ENCODE data around the gene TRMT2A. TPM values are rescaled to one million over a fixed set of nuclear protein-coding genes. Genes with fewer than 3 reads are reported as not detected.

Gene TRMT2A
- total and polyA plus RNA-seq, 5 experiments from 2014 or later, result 24.8 to 123 (median 36.8) TPM

DNA sequence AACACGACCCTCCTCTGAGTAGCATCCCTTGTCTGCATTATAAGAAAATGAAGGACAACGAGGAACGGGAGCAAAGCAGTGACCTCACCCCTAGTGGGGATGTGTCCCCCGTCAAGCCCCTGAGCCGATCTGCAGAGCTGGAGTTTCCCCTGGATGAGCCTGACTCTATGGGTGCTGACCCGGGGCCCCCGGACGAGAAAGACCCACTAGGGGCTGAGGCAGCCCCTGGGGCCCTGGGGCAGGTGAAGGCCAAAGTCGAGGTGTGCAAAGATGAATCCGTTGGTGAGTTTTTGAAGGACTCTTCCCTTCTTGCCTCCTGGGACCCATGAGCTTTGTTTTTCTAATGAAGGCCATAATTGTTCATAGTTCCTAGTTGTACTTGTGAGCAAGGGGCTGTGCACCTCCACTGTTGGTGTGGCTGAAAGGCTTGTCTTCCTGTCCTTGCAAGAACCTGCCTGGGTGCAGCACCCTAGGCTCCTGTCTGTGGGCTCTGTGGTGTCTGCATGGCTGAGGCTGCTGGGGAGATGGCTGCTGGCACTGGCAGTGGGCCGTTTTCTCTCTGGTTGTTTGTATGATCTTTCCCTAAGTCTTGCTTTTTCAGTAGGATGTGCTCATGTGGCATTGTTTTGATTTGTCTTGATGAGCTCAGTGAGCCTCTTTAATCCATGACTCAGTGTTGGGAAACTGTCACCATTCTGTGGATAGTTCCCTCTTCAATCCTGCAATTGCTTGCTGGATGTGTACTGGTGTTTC, 26.9 kb downstream of the TRMT2A start:
- no peak for ATAC-seq
- DNase-seq, result no peak
- Mint-ChIP-seq H3K4me1 (peaks cover 13 to 70% (median 54%) of the 10 kb centered on the region in 4 donors), H3K27me3 (no peaks in the 10 kb centered on the region), H3K27ac (peak overlapping the region; percentile 31 to 95 (median 84)), H3K9me3 (no peaks in the 10 kb centered on the region), H3K4me3 (peak overlapping the region in 6 of 10 donors; percentile 25 to 60 (median 48)), H3K36me3 (peaks cover 10 to 91% (median 27%) of the 10 kb centered on the region in 3 donors)
- POLR2A ChIA-PET, result interaction anchor here (0.6 to 2.3 kb wide), 4 partner anchors 9 to 69 kb away, joined by 3 to 10 read pairs (median 4); partner anchors contain the start of genes RANBP1, TANGO2 and TRMT2A

DNA sequence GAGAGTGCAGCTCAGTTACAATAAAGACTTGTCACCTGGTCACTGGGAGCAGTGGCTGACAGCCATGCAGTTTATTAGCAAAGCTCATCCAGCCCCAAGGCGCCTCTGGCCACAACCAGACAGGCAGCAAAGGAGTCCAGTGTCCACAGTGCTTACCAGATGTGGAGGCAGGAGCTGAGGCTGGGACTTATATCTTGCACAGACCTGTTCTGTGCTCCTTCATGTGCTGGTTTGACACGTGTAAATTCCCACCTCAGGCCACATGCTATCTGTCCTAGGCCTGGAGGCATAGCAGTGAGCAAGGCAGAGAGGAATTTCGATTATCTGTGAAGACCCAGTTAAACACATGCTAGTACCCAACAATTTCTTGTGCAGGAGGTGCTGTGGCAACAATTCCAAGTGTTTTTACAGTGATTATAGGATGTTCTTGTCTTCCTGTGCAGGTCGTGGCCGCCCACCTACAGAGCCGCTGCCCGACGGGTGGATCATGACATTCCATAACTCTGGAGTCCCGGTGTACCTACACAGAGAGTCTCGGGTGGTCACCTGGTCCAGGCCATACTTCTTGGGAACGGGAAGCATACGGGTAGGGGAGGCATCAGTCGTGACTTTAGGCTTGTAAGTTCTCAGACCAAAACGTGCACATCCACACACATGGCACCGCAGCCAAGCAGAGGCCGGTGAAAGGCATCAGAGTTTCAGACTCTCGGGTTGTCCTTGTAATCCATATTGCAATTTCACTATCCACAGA, 27.6 kb downstream of the TRMT2A start:
- H3K27ac Mint-ChIP-seq, result peak overlapping the region in 8 of 10 donors; percentile 17 to 90 (median 60)
- H3K27me3 Mint-ChIP-seq, result no peaks in the 10 kb centered on the region
- DNase-seq (no peak), ATAC-seq (no peak)
- peaks cover 16 to 75% (median 60%) of the 10 kb centered on the region in 4 donors for H3K4me1 Mint-ChIP-seq
- peaks cover 10 to 89% (median 26%) of the 10 kb centered on the region in 3 donors for H3K36me3 Mint-ChIP-seq
- H3K4me3 Mint-ChIP-seq, result peak overlapping the region in 2 of 10 donors; percentile 48 to 55
- POLR2A ChIA-PET, result interaction anchor here (0.6 to 1.8 kb wide), 2 partner anchors 8 to 68 kb away, joined by 3 to 5 read pairs; partner anchors contain the start of gene TANGO2
- H3K9me3 Mint-ChIP-seq, result no peaks in the 10 kb centered on the region

DNA sequence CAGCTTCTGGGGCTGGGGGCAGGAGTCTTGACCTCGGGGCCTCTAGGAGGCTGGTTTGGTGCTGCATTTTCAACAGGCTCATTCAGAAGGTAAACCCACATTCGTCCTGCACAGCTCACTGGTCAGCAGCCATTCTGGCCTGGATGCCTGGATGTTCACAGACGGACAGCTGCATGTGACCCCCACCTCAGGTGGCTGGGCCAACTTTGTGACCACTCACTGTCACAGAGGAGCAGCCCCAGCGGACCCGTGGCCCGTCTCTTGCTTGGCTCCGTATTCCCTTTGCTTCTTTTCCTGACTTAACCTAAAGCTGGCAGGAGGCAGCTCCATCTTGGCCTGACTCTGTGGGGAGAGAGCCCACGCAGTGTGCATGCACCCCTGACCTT, 28.8 kb downstream of the TRMT2A start:
- Mint-ChIP-seq H3K27me3 (no peaks in the 10 kb centered on the region), H3K4me1 (peaks cover 26 to 75% (median 67%) of the 10 kb centered on the region in 4 donors), H3K9me3 (no peaks in the 10 kb centered on the region), H3K36me3 (peaks cover 10 to 82% (median 24%) of the 10 kb centered on the region in 3 donors), H3K4me3 (peak overlapping the region in 1 of 10 donors; percentile 78), H3K27ac (peak overlapping the region in 1 of 10 donors; percentile 15)
- POLR2A ChIA-PET, result interaction anchor here (0.6 kb wide), 1 partner anchor 14 kb away, joined by 3 read pairs; no protein-coding TSS in a partner anchor
- ATAC-seq (no peak), DNase-seq (no peak)

DNA sequence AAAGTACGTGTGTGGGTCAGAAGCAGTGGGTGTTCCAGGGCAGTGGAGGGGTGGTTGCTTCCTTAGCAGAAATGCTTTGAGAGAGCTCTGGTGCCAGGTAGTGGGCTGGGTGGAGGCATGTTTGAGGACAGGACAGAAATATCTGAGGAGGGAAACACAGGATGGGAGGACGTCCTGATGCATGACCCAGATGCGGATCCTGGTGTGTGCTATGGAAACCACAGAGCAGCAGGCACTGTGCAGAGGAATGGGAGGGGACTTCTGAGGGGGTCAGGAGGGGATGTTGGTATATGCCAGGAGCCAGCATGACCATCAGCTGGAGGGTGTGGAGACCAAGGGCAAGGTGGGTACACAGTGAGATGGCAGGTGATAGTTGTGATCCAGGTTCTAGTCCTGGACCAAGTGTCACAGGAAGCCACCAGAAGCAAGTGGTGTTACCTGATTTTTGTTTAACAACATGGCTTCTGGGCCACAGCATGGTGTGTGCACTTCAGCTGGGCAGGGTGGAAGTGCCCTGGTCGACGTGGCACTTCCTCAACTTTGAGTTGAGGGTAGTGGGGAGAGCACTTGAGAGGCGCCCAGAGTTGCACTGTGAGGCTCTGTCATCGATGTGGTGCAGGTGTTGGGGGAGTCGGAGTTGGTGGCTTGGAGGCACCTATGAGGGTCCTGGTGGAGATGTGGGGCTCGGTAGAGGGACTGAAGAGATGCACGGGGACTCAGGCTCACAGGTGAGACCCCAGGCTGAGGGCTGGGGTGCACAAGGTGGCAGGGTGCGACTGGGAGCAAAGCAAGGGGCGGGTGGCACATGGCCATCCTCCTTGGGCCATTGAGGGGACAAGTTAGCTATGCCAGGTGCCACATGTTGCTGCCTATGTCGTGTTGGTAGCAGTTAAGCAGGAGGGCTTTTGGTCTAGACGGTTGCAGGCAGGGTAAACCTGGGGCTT, 29.4 kb downstream of the TRMT2A start:
- peaks cover 10 to 75% (median 24%) of the 10 kb centered on the region in 3 donors for H3K36me3 Mint-ChIP-seq
- H3K27ac Mint-ChIP-seq, result peak overlapping the region in 8 of 10 donors; percentile 63 to 85 (median 77)
- no peaks in the 10 kb centered on the region for H3K9me3 Mint-ChIP-seq
- DNase-seq, result no peak
- H3K4me3 Mint-ChIP-seq, result peak overlapping the region in 6 of 10 donors; percentile 11 to 78 (median 45)
- peaks cover 29 to 80% (median 72%) of the 10 kb centered on the region in 4 donors for H3K4me1 Mint-ChIP-seq
- no peak for ATAC-seq
- no peaks in the 10 kb centered on the region for H3K27me3 Mint-ChIP-seq
- POLR2A ChIA-PET, result interaction anchor here (0.6 kb wide), 1 partner anchor 14 kb away, joined by 3 read pairs; no protein-coding TSS in a partner anchor

DNA sequence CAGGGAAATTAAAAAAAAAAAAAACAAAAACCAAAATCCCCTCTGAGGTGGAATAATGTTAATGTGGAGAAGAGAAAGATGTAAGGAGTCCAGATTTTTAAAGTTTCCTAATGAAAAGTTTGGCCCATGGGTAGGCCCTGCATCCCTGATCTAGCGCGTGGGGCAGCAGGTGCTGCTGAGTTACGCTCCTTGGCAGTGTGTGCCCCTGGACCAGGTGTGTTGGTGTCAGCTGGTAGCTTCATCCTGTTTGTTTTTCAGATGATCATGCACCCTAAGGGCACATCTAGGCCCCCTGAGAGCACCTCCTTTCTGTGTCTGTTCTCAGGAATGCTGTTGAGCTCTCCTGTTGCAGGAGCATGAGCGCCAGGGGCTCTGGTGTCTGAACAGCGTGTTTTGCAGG, 30.3 kb downstream of the TRMT2A start:
- POLR2A ChIA-PET, result no interaction called here
- H3K4me3 Mint-ChIP-seq, result peak overlapping the region in 2 of 10 donors; percentile 54 to 78

DNA sequence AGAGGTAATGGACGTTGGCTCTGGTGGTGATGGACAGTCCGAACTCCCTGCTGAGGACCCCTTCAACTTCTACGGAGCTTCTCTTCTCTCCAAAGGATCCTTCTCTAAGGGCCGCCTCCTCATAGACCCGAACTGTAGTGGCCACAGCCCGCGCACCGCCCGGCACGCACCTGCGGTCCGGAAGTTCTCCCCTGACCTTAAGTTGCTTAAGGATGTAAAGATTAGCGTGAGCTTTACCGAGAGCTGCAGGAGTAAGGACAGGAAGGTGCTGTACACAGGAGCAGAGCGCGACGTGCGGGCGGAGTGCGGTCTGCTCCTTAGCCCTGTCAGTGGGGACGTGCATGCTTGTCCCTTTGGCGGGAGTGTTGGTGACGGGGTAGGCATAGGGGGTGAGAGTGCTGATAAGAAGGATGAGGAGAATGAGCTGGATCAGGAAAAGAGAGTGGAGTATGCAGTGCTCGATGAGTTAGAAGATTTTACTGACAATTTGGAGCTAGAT, 30.9 kb downstream of the TRMT2A start:
- POLR2A ChIA-PET, result interaction anchor here (0.7 kb wide), 1 partner anchor 127 kb away, joined by 3 read pairs; no protein-coding TSS in a partner anchor
- Mint-ChIP-seq H3K27me3 (no peaks in the 10 kb centered on the region), H3K4me1 (peaks cover 34 to 80% (median 73%) of the 10 kb centered on the region in 4 donors), H3K36me3 (peaks cover 8 to 60% (median 21%) of the 10 kb centered on the region in 3 donors), H3K9me3 (no peaks in the 10 kb centered on the region), H3K27ac (peak overlapping the region in 4 of 10 donors; percentile 6 to 74 (median 42)), H3K4me3 (no peak overlapping the region)
- ATAC-seq (no peak), DNase-seq (no peak)

More for the DNA sequence above, 30.3 kb downstream of the TRMT2A start:
- ATAC-seq (no peak), DNase-seq (no peak)
- Mint-ChIP-seq H3K27me3 (no peaks in the 10 kb centered on the region), H3K9me3 (no peaks in the 10 kb centered on the region), H3K27ac (peak overlapping the region in 3 of 10 donors; percentile 6 to 85 (median 76)), H3K36me3 (peaks cover 10 to 67% (median 24%) of the 10 kb centered on the region in 3 donors), H3K4me1 (peaks cover 31 to 80% (median 73%) of the 10 kb centered on the region in 4 donors)

DNA sequence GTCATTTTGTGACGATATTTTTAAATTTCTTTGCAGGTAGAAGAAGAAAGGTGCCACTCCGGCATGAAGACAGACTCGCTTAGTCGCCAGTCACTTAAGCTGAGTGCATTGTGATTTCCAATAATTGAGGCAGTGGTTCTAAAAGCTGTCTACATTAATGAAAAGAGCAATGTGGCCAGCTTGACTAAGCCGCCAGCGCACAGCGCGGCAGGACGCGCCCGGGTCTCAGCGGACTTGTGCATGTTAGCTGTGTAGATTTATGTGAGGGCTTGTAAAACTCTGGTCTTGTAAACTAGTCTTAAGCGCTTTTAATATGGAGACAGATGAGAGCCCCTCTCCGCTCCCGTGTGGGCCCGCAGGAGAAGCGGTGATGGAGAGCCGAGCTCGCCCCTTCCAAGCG, 31.4 kb downstream of the TRMT2A start:
- ATAC-seq (no peak), DNase-seq (no peak)
- Mint-ChIP-seq H3K36me3 (peaks cover 5 to 56% (median 19%) of the 10 kb centered on the region in 3 donors), H3K4me1 (peaks cover 36 to 80% (median 74%) of the 10 kb centered on the region in 4 donors), H3K4me3 (no peak overlapping the region), H3K27ac (peak overlapping the region in 2 of 10 donors; percentile 5 to 55), H3K9me3 (no peaks in the 10 kb centered on the region), H3K27me3 (no peaks in the 10 kb centered on the region)
- POLR2A ChIA-PET, result no interaction called here

DNA sequence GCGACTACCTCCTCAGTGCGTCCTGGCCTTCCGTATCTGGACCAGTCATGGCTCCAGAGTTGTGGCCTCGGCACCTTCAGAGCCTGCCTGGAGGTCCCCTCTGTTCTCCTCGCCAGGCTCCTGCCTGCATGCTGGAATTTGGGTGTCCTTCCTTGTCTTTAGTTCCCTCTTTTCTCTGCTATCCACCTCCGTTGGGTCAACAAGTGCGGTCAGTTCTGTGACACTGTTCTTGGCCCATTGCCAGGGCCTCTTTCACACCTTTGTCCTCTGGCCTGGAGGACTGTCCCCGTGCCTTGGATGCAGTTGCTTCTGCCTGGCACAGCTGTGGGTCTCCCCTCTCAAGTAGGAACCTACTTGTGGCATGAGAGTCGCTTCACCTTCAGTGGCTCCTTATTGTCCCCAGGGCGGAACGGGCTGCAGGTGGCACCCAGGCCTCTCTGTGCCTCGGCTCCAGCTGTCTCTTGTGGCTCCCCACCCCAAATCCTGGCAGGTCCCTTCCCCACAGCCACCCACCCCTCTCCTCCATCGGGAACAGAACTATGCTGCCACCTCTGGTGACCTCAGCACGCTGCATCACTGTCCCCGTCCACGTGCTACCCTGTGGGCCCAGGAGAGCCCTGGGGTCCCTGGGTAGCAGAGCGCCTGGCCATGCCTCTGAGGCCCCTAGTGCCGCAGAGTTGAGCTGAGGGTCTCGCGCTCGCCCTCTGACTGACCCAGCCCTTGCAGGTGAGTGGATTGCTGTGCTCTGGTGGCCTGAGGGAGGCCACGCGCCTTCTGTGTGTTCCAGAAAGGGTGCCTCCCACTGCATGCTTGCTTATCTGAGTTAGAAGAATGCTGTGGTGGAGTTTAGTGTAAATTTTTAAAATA, 32.2 kb downstream of the TRMT2A start:
- no peaks in the 10 kb centered on the region for H3K27me3 Mint-ChIP-seq
- H3K4me1 Mint-ChIP-seq, result peaks cover 34 to 73% (median 70%) of the 10 kb centered on the region in 4 donors
- ATAC-seq (no peak), DNase-seq (no peak)
- peak overlapping the region in 5 of 10 donors; percentile 66 to 88 (median 71) for H3K27ac Mint-ChIP-seq
- peaks cover 0 to 48% (median 15%) of the 10 kb centered on the region in 3 donors for H3K36me3 Mint-ChIP-seq
- peak overlapping the region in 3 of 10 donors; percentile 26 to 71 (median 61) for H3K4me3 Mint-ChIP-seq
- POLR2A ChIA-PET, result no interaction called here
- no peaks in the 10 kb centered on the region for H3K9me3 Mint-ChIP-seq

DNA sequence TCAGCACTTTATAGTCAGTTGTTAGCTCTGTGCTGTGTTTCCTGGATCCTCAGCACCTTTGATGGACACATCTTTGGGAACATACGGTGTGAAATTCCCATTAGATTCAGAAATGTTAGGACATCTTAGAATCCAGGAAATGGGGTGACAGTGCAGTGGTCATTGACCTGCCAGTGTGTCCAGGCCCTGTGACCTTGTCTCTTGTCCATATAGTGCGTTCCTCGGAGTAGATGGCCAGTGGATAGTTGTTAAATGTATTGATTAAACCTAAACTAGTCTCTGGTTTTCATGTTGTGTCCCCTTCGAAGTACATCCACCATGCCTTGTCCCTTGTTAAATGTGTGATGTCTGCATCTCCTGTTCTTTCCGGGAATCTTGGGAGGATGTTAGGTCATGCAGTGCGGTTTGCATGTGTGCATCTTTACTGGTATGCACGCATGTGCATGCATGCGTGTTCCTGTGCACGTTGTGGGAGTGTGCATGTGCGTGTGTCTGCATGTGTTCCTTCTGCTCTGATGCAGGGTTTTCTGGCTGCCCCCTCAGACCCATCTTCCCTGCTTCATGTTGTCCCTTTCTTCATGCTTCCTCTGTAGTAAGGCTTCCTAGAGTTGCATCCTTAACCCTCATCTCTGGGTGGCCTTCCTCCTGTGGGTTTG, 33.0 kb downstream of the TRMT2A start:
- Mint-ChIP-seq H3K4me1 (peaks cover 34 to 72% (median 67%) of the 10 kb centered on the region in 4 donors), H3K4me3 (peak overlapping the region in 4 of 10 donors; percentile 31 to 74 (median 66)), H3K9me3 (no peaks in the 10 kb centered on the region), H3K27me3 (no peaks in the 10 kb centered on the region), H3K27ac (peak overlapping the region in 8 of 10 donors; percentile 4 to 88 (median 64)), H3K36me3 (peaks cover 0 to 40% (median 10%) of the 10 kb centered on the region in 3 donors)
- POLR2A ChIA-PET, result interaction anchor here (0.7 to 1.1 kb wide), 3 partner anchors 25 to 192 kb away, joined by 3 to 6 read pairs (median 3); partner anchors contain the start of gene TRMT2A
- DNase-seq (no peak), ATAC-seq (no peak)

DNA sequence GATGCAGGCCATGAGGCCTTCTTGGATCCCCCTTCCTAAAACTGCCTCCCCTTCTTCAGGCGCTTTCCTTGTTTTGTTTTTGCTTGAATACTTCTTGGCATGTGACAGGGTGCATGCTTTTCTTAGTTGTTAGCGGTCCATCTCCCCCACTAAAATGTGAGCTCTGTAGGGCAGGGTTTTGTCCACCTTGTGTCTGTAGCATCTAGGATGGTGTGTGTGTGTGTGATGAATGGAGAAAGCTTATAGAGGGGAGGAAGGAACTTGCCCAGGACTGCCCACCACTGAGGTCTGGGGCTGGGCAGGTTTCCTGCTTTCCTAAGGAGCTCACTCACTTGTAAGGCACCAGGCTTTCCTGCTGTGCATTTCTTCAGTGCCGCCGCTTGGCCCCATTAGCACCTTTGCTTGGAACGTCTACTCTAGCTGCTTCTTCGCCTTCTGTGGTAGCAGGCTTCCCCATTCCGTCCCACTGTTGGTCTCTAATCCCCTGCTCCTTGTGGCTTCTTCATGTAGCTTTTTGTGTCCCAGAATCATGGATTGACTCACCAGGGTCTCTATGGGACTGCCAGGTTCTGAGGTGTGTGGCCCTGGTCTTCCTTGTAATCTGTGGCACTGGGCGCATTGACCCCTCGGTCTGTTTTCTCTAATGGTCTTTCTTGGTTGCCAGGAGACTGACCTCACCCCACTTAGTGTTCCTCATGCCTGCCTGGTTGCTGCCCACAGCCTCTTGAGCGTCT, 33.7 kb downstream of the TRMT2A start:
- peak overlapping the region in 9 of 10 donors; percentile 7 to 87 (median 44) for H3K4me3 Mint-ChIP-seq
- POLR2A ChIA-PET, result interaction anchor here (0.7 to 2.2 kb wide), 6 partner anchors 8 to 191 kb away, joined by 3 to 7 read pairs (median 4); partner anchors contain the start of genes RANBP1, TANGO2 and TRMT2A
- peak overlapping the region in 9 of 10 donors; percentile 36 to 91 (median 71) for H3K27ac Mint-ChIP-seq

More for the DNA sequence above, 33.7 kb downstream of the TRMT2A start:
- H3K36me3 Mint-ChIP-seq, result peaks cover 0 to 33% (median 7%) of the 10 kb centered on the region in 3 donors
- H3K27me3 Mint-ChIP-seq, result no peaks in the 10 kb centered on the region
- H3K9me3 Mint-ChIP-seq, result no peaks in the 10 kb centered on the region
- H3K4me1 Mint-ChIP-seq, result peaks cover 34 to 67% (median 64%) of the 10 kb centered on the region in 4 donors
- ATAC-seq (no peak), DNase-seq (no peak)
